ENCODE measurements around the gene NKAPL.

Gene NKAPL

DNA sequence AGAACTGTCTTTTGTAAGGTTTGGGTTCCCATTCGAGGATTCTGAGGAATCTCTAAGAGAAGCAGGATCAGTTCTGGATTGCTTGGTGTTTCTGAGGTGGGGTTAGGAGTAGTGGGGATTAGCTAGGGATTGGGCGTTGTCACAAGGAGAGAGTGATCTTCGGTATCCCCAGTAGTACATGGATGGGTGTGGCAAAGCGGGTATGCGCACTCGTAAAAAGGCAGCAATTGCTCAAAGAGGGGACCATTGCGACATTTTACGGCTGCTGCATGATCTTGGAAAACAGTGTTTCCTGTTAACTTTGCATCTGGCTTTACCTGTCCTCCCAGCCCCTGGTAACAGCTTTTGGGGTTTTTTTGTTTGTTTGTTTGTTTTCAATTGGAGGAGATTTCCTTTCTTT, 43.7 kb upstream of the NKAPL start:
- no peak for DNase-seq (ENCODE audit: extremely low read depth, insufficient read length)
- H3K27me3 ChIP-seq (replicated peaks; ENCODE audit: control insufficient read depth, insufficient read depth, low read length), result no peaks in the 10 kb centered on the region
- TF ChIP-seq, protein P1, sequence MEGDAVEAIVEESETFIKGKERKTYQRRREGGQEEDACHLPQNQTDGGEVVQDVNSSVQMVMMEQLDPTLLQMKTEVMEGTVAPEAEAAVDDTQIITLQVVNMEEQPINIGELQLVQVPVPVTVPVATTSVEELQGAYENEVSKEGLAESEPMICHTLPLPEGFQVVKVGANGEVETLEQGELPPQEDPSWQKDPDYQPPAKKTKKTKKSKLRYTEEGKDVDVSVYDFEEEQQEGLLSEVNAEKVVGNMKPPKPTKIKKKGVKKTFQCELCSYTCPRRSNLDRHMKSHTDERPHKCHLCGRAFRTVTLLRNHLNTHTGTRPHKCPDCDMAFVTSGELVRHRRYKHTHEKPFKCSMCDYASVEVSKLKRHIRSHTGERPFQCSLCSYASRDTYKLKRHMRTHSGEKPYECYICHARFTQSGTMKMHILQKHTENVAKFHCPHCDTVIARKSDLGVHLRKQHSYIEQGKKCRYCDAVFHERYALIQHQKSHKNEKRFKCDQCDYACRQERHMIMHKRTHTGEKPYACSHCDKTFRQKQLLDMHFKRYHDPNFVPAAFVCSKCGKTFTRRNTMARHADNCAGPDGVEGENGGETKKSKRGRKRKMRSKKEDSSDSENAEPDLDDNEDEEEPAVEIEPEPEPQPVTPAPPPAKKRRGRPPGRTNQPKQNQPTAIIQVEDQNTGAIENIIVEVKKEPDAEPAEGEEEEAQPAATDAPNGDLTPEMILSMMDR (IDR thresholded peaks at IDR 0.05; ENCODE audit: insufficient read depth, low read length, poor library complexity, severe bottlenecking), result no peak

DNA sequence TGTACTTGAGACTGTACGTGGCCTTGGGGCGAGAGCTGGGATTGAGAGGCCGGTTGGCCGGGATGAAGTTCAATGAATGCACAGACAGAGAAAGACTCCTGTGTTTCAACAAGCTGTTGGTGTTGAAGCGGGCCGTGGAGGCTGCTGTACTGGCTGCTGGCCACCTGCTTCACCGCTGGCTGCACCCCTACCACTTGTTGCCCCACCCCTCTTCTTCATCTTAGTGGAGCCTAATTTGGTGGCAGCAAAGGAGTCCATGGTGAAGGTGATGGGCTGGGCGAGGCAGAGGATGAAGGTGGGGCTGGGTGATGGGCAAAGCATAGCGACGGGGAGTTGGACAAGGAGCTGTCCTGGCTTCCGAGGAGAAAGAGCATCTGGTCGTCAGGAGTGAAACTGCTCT, 41.2 kb upstream of the NKAPL start:
- TF ChIP-seq, protein P1 (IDR thresholded peaks at IDR 0.05; ENCODE audit: insufficient read depth, low read length, poor library complexity, severe bottlenecking), result no peak
- no peaks in the 10 kb centered on the region for H3K27me3 ChIP-seq (replicated peaks; ENCODE audit: control insufficient read depth, insufficient read depth, low read length)
- H3K36me3 ChIP-seq (ENCODE audit: control insufficient read depth, insufficient read depth, low read length), result no peaks in the 10 kb centered on the region
- H3K4me3 ChIP-seq (replicated peaks; ENCODE audit: low read depth, low read length), result peak overlapping the region; percentile 70; the same call in 1 of the 2 replicates
- no peak for DNase-seq (ENCODE audit: extremely low read depth, insufficient read length)

More for the DNA sequence above, 43.7 kb upstream of the NKAPL start:
- Histone ChIP-seq H3K36me3 (ENCODE audit: control insufficient read depth, insufficient read depth, low read length) (no peaks in the 10 kb centered on the region), H3K4me3 (replicated peaks; ENCODE audit: low read depth, low read length) (no peak overlapping the region)

DNA sequence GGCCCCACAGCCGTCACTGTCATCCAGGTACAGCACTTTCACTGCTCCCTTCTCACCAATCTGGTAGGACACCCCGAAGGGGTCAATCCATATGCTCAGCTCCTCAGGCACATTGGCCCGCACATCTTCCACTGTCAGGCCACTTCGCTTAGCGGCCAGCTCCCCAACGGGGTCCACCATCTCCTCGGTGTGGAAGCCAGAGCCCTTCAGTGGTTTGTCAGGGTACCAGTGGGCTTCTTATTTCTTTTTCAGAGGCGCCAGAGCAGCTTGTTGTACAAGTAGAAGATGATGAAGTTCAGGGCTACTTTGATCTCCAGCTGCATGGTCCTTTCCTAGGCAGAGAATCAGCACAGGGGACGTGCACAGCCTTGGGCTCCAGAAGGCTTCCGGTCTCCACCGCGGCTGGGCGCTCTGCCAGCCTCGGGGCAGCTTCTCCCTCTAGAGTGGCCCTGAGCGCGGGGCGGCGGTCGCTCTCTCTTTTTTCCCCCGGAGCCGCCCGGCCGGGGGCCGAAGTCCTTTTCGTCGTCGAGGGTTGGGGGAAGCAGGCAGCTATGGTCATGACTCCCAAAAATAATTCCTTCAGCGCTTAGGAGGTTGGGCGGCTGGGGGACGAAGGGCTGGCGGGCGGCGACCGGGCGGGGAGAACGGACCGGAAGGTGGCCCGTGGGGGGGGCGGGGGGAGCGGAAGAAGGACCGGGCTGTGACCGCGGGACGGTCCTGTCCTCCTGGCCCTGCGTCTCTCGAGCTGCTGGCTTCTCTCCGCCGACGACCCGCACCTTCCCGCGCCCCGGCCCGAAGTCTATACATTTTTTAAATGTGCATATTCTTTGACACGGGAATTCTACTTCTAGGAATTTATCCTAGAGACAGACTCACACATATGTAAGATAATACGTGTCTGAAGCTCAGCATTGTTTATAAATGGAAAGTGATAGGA, 40.5 kb upstream of the NKAPL start:
- peak; percentile 78 for DNase-seq (ENCODE audit: extremely low read depth, insufficient read length)
- Histone ChIP-seq H3K4me3 (replicated peaks; ENCODE audit: low read depth, low read length) (peak overlapping the region; percentile 70), H3K36me3 (ENCODE audit: control insufficient read depth, insufficient read depth, low read length) (no peaks in the 10 kb centered on the region), H3K27me3 (replicated peaks; ENCODE audit: control insufficient read depth, insufficient read depth, low read length) (no peaks in the 10 kb centered on the region)
- TF ChIP-seq, protein P1 (IDR thresholded peaks at IDR 0.05; ENCODE audit: insufficient read depth, low read length, poor library complexity, severe bottlenecking), result peak; percentile 10

DNA sequence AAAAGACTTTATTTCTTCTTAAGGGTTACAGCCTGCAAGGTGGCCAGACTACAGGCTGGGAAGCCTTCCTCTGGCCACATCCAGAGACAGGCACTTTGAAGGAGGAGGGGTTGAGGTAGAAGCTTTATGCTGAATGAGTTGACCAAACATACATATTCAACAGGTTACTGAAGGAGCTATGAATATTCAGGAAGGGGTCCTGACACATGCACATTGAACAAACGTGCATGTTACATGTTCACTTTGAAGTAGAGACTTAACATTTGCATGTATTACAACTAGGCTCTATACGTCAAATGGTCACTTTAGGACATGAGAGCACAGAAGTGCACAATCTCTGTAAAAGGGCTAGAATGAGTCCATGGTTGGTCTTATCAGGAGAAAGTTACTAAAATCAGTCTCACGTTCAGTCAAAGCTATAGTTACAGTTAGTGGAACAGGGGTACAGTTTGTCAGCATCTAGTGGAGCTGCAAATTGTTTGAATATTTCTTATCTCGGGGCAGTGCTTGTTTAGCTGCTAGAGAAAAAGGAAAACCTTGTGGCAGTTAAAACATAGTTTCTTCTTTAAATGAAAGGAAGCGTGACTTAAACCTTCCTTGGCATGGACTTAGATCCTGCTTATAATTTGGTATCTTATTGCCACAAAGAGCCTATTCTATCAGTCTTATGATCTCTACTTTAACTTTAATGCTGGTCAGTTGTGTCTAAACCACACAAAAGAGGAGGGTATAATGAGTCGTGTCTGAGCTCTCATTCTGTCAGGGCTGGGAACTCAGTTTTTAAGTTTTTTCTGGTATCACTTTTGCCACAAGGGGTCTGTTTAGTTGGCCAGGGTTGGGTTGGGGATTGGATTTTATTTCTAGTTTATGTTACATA, 38.6 kb upstream of the NKAPL start:
- TF ChIP-seq, protein P1 (IDR thresholded peaks at IDR 0.05; ENCODE audit: insufficient read depth, low read length, poor library complexity, severe bottlenecking), result no peak
- no peak for DNase-seq (ENCODE audit: extremely low read depth, insufficient read length)
- Histone ChIP-seq H3K4me3 (replicated peaks; ENCODE audit: low read depth, low read length) (no peak overlapping the region), H3K27me3 (replicated peaks; ENCODE audit: control insufficient read depth, insufficient read depth, low read length) (no peaks in the 10 kb centered on the region), H3K36me3 (ENCODE audit: control insufficient read depth, insufficient read depth, low read length) (no peaks in the 10 kb centered on the region)

DNA sequence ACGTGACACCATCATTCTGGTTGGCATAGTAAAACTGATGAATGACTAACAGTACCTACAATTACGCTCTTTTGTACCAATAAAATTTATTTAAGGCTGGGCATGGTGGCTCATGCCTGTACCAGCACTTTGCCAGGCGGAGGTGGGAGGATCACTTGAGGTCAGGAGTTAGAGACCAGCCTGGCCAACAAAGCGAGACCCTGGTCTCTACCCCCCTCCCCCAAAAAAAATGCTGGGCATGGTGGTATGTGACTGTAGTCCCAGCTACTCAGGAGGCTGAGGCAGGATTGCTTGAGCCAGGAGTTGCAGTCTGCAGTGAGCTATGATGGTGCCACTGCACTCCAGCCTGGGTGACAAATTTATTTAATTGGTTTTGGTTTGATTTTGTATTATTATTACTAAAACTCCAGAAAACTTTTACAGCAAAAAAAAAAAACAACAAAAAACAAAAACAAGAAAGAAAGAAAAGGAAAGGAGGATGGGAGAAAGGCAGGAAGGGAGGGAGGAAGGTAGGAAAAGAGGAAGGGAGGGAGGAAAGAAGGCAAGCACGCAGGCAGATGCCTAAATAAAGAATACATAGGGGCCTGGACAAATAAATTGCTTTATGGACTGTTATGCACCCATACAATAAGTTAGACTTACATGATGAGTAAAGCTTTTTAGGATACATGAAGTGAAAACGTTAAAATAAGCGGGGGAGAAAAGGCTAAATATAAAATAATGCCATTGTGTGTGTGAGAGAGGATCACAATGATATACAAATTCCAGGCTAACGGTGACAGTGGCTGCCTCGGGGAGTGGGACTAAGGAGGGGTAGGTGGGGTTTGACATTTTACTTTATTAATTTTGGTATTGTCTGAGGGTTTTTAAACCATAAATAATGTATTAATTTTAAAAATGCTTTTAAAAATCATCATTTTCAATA, 34.7 kb upstream of the NKAPL start:
- Histone ChIP-seq H3K27me3 (replicated peaks; ENCODE audit: control insufficient read depth, insufficient read depth, low read length) (no peaks in the 10 kb centered on the region), H3K4me3 (replicated peaks; ENCODE audit: low read depth, low read length) (peak overlapping the region; percentile 93), H3K36me3 (ENCODE audit: control insufficient read depth, insufficient read depth, low read length) (peaks cover 12% of the 10 kb centered on the region)
- DNase-seq (ENCODE audit: extremely low read depth, insufficient read length), result no peak
- TF ChIP-seq, protein P1 (IDR thresholded peaks at IDR 0.05; ENCODE audit: insufficient read depth, low read length, poor library complexity, severe bottlenecking), result no peak

All from GM06990 (cell line).